HG03196 (cell line): ENCODE data around the gene NR3C2.
"Not testable (repeated sequence)": the region's sequence is repeated elsewhere in the genome, so short reads cannot be mapped to it uniquely, and the experiment has no call there.

Experiments used
- ATAC-seq: cut with Tn5 transposase; IDR thresholded peaks from one replicate; pipeline ENCODE4 v1.9.1; 2021; ENCODE audit not compliant: unreplicated experiment

The NR3C2 gene

DNA sequence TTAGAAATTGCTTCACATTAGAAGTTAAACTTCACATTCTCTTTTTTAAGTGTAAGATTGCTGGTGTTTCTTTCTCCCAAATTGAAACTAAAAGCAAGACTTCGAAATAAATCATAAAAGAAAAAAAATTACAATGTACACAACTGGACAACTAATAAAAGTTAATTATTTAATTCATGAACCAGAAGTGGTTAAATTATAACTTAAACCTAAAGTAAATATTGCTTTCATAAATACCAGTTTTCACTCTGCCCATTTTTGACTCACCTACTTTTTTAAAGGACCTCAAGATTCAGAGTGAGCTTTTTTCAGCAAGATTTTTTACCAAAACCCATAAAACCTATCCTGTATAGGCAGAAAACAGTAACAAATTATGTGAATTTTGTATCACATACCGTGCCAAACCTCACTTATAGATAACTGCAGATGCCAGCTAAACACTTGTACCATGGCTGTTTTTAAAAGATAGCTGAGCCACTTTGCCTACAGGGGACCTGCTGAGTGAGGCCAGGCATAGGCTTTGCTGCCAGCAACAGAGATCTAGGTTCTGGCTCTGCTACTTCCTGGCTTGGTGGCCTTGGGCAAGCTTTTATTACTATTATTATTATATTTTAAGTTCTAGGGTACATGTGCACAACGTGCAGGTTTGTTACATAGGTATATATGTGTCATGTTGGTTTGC, 259.8 kb downstream of the NR3C2 start:
- no peak for ATAC-seq

DNA sequence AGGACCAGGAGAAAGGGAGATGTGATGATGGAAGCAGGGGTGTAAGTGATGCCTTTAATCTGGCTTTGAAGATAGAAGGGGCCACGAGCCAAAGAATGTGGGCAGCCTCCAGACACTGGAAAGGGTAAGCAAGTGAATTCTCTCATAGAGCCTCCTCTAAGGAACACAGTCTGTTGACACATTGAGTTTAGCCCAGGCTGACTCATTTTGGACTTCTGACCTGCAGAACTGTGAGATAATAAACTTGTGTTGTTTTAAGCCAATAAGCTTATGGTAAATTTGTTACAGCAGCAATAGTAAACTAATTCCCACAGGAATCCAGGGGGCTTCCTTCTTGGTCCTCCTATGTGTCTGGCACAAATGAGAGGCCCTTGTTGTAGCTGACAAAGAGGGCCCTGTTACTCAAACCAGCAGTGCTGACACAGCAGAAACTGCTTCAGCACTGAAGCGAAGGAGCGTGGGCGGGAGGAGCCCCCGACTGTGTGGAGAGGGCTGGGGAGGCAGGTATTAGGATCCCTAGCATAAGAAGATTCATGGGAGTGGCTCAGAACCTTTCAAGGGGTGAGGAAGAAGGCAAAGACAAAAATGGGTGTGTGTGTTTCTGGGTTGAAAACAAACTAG, 268.7 kb downstream of the NR3C2 start:
- ATAC-seq, result no peak

DNA sequence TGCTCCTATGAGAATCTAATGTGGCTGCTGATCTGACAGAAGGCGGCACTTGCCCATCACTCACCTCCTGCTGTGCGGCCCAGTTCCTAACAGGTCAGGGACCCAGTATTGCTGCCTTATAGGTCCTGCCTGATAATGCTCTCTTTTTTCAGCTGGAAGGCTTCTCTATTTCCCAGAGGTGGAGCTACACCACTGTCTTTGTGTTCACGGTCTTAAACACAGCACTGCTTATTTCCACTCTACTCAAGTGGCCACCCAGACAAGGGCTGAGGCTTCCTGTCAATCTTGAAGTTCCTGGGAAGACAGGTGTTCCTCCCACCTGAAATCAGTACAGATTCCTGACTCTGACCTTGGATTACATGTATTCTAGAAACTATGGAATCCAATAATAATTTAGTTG, 270.6 kb downstream of the NR3C2 start:
- ATAC-seq, result no peak

DNA sequence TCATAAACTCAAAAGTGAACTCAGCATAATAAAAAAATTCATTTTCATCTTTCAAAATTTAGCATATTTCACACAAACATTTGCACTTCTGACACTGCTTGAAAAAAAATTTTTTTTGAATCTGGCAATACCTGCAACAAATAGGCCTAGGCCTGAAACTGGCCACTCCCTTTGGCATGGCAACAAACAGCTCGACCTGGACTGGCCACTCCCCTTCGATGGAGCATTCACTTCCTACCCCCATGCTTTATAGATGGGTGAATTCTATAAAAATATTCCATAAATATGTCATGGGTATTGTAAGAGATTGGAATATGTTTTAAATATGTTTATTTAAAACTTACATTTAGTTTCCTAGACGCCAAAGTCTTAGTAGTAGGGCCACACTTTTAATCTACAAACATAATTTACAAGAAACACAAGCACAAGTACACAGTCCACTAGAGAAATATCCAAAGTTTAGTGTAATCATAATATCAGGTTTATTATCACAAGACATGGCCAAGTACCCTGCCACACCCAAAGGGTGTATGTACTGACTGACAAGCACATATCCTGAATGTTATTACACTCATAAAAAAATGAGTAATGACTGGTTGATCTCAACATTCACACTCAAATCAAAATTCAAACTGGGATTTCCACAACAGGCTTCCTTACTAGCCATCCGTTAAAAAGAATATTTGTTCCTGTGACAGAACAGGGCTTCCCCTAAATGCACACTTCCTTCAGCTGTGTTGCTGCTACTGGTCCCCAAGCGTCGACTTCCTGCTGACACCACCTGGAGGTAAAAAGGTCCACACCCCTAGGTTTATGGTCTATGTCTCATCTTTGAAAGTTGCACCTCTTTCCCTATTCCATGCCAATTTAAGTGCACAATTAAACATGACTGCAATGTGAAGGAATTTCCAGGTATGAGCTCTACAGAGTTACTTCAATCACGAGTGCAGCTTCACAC, 271.5 kb downstream of the NR3C2 start:
- no peak for ATAC-seq

DNA sequence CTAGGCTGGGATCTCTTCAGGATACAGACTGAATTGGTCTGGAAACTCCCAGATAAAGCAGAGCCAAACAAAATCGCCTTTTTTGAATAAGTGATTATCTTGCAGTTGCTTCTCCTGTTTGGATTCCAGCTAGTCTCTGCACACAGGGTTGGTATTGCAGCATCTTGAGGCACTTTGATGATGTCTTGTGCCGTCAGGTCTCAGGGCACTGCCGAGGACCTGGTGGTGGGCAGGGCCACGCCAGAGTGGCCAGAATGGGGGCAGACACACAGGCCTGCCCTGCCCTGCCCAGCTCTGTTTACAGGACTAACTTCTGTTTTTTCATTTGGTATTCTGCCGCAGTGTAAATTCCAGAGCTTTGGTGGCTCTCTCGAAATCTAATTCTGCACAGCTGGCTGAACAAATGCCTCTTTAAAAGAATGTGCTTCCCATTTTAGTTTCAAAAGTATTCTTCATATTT, 276.1 kb downstream of the NR3C2 start:
- ATAC-seq, result no peak

DNA sequence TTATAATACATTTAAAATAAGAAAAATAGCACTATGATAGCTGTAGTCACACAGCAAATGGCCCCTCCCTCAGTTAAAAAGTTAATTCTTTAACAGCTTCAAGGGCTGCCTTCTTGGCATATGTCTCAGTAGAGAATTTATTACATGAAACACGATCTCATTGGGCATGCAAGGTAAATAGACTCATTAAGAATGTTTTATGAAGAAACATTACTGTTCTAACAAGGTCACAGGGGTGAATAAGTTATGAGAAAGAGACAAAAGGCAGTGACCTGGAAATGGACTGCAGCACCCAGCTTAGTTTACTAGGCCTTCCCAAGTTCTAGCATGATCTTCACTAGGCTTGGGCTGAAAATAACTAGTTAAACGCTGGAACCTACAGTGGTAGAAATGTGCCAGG, 277.7 kb downstream of the NR3C2 start:
- ATAC-seq, result no peak

DNA sequence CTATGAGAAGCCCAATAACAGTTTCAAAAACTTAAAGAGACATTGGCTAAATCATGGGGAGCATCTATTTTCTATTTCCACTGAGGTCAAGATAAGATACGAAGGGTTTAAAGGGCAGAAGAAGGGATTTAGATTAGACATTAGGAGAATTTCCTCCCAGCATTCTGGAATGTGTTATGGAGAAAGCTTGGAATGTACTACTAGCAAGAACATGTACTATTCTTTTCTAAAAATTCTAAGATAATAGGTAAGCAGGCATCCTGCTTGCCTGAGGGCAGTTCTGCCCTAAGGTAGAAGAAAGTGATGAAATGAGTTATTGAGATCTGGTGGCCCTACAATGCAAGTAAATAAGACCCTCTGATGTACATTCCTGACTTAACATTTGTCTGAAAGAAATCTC, 279.2 kb downstream of the NR3C2 start:
- ATAC-seq, result no peak

DNA sequence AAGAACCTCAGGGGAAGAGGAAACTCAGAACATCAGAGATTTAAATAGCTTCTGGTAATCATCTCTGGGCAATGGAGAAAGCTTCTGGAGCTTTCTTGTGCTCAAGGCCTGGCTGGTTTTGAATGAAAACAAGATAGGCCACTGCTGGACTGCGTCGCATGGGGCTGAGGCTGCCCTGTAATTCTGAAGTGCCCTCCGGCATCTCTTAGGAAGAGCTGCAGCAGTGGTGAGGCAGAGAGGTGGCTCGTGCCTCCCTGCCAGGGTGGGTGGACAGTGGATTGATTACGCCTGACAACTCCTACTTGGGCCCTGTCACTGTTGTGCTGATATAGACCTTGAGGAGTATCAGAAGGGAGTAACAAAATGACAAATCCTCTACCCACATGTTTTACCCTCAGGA, 279.7 kb downstream of the NR3C2 start:
- ATAC-seq, result no peak

DNA sequence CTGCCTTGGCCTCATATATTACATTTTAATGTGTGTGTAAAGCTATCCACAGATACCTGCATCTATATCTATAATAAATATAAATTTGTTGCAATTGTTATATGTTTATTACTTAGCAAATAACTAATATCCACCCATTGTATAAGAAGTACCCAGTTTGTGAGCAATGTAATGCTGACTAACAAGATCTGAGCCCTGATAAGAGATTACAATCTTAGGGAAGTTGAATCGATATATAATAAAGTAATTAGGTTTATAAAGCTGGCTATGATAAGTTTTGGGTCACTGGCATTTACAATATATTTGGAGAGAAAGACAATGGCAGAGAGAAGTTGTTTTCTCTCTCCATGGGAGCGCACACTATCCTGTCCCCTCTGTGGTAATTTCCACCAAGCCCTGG, 280.6 kb downstream of the NR3C2 start:
- no peak for ATAC-seq

DNA sequence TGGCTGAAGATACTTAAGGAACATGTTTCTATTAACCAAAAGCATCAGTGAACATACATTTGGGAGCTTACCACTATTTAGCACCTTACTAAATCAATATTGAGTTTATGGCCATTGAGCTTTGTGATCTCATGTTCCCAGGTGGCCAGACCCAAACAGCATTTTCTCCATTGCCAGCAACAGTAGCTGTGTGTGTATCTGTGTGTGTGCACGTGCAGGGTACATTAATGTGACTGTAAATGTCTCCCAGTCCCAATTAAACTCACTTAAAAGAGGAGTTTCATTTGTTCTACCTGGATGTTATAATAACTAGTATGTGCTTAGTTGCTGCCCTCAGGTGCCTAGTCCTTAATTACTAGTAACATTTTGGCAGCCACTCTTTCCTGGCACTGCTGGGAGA, 282.4 kb downstream of the NR3C2 start:
- ATAC-seq, result no peak

DNA sequence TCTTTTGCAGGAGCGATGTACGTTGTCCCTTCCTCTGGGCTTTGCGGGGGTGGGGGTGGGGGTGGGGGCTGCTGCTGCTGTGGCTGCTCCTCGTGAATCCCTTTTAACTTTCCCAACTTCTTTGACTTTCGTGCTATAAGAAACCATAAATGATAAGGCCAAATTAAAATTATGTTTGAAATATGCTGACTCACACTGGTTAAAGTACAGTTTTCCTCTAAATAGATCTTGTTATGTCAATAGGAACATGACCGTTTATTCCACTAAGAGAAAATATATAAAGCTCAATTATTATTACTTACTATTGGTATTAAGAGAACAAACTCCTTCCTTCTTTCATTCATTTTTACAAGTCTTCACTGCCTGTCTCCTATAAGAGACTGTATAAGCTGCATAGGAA, 287.4 kb downstream of the NR3C2 start:
- ATAC-seq, result no peak

DNA sequence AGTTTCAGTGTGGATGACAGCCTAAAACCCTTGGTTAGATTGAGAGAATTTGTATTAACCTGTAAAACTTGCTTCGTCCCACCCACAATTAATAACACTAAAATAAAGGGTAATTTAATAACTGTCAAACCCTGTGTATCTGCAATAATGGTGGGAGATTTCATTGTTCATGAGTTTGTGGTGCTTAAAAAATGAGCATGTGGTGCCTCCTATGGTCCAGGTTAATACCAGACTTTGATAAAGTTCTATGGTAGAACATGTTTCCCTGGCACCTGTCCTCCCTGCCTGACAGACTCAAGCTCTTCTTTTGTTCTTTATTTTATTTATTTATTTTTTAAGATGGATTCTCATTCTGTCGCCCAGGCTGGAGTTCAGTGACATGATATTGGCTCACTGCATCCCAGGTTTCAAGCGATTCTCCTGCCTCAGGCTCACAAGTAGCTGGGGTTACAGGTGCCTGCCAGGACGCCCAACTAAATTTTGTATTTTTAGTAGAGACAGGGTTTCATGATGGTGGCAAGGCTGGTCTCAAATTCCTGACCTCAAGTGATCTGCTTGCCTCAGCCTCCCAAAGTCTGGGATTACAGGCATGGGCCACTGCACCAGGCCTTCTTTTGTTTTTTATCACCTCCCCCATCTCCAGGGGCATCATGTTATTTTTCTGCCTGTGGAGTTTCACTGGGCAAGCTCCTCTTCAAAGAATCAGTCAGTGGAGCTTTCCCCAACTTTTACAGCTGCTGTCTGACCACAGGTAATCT, 289.2 kb downstream of the NR3C2 start:
- ATAC-seq, result no peak

DNA sequence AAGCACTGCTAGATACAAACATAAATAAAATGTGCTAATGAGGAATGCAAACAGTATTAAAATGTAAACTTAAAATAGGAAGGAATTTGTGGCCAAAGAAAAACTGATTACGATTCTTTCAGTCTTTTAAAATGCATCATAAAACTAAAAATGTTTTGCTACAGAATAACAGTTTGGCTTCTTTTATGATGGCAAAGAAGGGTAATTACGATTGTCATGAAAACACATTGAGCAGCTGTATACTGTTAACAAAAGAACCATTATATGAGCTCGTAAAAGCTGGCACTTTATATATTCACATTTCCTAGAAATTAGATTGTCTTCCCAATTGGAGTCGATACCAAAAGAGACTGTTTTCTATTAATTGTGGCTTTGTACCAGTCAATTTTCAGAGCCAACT, 290.4 kb downstream of the NR3C2 start:
- no peak for ATAC-seq

DNA sequence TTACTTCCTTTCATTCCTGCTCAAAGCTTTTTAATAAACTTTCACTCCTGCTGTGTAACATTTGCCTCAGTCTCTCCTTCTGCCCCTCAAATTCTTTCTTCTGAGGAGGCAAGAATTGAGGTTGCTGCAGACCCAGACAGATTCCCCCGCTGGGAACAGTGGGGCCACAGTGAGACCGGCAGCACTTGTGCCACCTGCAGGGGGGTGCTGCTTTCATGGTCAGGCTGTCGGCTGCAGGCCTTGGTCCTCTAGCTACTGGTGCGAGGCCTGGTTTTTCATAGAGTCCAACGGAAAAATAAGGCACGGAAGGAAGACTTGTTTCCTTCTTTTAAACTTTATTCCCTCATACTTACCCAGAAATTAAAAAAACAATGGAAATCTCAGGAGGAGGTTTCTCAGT, 296.7 kb downstream of the NR3C2 start:
- no peak for ATAC-seq

DNA sequence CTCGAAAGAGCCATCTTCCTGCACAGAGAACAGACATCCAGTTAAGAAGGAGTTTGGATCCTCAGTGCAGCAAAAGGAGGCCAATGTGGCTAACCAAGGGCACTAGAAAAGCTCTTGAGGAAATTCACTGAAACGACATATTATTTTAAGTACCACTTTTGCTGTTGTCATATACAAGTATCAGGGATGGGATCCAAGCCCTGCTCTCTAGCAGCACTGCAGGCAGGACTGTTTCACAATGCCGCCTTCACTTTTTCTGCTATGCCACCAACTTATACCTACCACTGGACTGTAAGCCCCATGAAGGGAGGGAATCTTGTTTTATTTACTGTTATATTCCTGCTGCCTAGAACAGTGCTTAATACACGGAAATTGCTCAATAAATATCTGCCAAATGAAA, 299.0 kb downstream of the NR3C2 start:
- no peak for ATAC-seq

DNA sequence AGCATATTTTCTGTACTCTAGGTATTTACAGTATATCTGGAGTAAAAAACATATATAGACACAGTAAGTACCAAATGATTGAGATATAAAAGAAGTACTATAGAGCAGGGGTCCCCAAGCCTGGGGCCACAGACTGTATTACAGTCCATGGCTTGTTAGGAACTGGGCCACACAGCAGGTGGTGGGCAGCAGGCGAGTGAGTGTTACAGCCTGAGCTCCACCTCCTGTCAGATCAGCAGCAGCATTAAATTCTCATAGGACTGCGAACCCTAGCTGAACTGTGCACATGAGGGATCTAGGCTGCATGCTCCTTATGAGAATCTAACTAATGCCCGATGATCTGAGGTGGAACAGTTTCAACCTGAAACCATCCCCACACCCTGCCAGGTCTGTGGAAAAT, 300.7 kb downstream of the NR3C2 start:
- ATAC-seq, result no peak

DNA sequence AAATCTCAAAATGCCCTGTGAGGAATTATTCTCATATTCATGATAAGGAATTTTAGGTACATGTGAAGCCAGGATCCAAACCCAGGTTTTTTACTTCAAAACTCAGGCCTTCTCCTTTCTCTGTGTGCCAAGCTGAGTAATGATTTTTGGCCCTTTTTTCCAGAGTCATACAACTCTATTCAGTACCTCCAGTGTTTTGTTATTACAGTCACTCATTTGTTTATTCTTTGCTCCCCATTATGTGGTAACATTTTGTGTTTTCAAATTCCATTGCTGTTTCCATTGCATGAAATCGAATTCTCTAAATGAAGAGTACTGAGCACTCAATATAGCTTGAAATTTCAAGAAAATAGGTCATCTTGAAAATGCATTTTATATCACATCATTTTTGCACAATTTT, 315.4 kb downstream of the NR3C2 start:
- ATAC-seq, result no peak

DNA sequence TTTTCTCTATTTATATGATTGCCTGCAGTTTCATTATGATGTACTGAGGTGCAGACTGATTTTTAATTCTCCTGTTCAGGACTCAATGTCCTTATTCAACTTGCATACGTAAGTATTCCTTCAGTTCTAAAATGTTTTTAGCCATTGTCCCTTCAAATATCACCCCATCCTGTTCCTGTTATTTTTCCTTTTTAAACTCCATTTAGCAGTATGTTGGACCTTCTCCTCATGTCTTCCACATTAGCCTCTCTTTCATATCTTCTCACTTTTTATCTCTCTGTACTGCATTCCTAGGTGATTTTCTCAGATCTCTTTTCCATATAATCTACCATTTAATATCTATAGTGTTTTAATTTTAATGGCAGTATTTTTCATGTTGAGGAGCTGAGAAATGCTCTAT, 317.7 kb downstream of the NR3C2 start:
- no peak for ATAC-seq

DNA sequence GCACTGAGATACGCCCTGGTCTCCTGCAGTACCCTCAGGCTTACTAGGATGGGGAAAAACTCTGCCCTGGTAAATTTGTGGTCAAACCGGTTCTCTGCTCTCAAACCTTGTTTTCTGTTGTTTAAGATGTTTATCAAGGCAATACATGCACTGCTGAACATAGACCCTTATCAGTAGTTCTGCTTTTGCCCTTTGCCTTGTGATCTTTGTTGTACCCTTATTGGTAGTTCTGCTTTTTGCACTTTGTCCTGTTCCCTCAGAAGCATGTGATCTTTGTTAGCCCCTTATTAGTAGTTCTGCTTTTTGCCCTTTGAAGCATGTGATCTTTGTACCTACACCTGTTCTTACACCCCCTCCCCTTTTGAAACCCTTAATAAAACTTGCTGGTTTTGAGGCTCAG, 319.1 kb downstream of the NR3C2 start:
- ATAC-seq, result not testable (repeated sequence)

DNA sequence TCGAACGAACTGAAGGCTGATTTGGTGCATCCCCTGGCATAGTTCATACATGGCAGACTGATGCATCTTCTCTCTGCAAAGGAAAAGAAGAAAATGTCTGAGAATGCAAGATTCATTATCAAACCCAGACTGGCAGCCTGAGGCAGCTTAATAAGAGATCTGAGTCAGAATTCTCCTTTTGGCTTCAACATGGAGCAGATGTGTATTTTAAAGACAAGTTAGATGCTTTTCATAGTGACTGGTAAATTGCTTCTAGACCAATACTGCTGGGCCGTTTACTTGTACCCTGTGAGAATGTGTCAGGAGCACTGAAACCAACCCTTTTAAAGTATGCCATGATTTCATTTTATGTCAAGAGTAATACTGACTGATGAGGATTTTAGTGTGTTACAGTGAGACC, 322.0 kb downstream of the NR3C2 start:
- no peak for ATAC-seq

DNA sequence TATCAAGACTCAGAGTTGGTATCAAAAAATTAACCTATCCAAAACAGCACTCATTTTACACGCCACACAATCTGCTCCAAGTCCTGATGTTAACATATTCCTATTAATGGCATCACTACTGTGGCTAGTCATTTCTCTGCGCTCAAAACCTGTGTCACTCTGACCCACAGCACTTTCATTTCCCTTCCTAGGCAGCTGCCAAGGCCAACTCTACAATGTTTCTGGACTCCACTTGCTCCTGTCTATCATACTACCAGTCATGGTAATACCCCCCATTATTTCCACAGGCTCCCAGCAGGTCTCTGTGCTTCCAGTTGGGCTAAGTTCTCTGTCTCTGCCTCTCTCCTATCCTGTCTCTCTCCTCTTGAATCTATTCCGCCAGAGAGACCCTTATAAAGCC, 323.6 kb downstream of the NR3C2 start:
- ATAC-seq, result no peak
